Measurements from ENCODE around the gene TMEM190.
A peak's percentile ranks its signal among the peaks of the same experiment; 100 is the strongest.

TMEM190 gene

DNA sequence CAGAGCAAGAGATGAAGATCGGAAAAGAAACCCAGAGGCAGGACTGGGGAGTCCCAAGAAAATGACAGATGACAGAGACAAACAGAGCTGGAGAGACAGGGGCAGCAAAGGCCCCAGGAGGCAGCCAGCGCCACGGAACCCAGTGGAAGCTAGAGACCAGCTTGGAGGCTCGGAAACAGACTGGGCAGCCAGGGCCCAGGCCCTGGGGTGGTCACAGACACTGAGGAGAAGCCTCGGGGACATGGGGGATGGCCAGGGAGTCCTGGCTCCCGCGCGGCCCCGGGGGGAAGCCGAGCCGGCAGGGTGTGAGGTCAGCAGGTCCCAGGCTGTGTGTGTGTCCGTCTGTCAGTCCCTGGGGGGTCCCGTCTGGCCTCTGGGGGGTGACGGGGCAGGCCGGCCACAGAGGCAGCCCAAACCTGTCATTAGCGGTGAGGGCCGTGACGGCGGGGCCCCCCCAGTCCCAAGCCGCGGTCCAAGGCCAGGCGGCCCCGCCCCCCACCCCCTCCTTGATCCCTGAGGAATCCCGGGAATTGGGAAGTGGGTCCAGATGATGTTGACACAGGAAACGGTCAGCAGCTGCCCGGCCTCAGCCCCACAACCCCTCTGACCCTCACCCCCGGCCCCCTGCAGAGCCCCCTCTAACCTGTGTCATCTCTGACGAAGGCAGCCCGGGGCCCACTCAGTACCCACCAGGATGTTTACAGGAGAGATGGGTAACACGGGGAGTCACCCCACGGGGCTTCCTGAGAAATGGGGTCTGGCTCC, 2.5 kb upstream of the TMEM190 start:
- no peak overlapping the region for H3K4me3 ChIP-seq (ENCODE audit: low read length)
- peak; percentile 59 for DNase-seq (ENCODE audit: low read depth)
- TF ChIP-seq, protein P1, sequence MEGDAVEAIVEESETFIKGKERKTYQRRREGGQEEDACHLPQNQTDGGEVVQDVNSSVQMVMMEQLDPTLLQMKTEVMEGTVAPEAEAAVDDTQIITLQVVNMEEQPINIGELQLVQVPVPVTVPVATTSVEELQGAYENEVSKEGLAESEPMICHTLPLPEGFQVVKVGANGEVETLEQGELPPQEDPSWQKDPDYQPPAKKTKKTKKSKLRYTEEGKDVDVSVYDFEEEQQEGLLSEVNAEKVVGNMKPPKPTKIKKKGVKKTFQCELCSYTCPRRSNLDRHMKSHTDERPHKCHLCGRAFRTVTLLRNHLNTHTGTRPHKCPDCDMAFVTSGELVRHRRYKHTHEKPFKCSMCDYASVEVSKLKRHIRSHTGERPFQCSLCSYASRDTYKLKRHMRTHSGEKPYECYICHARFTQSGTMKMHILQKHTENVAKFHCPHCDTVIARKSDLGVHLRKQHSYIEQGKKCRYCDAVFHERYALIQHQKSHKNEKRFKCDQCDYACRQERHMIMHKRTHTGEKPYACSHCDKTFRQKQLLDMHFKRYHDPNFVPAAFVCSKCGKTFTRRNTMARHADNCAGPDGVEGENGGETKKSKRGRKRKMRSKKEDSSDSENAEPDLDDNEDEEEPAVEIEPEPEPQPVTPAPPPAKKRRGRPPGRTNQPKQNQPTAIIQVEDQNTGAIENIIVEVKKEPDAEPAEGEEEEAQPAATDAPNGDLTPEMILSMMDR (conservative IDR thresholded peaks at IDR 0.05; ENCODE audit: low read length) = no peak

DNA sequence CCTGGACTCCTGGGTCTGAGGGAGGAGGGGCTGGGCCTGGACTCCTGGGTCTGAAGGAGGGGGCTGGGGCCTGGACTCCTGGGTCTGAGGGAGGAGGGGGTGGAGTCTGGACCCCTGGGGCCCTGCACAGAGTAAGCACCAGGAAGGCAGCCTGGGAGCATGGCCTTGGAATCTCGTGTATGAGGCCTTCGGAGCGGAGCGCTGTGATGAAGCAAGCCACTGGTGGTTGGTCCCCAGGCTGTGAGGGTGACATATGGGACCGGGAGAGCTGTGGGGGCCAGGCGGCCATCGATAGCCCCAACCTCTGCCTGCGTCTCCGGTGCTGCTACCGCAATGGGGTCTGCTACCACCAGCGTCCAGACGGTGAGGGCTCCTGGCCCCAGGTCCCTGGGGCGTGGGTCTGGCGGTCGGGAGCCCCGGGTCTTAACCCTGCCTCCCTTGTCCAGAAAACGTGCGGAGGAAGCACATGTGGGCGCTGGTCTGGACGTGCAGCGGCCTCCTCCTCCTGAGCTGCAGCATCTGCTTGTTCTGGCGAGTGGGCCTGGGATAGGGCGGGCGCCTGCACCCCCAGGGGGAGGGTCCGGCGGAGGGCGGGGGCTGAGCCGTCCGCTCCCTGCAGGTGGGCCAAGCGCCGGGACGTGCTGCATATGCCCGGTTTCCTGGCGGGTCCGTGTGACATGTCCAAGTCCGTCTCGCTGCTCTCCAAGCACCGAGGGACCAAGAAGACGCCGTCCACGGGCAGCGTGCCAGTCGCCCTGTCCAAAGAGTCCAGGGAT, 918 bp downstream of the TMEM190 start:
- no peak for DNase-seq (ENCODE audit: low read depth)
- no peak overlapping the region for H3K4me3 ChIP-seq (ENCODE audit: low read length)
- TF ChIP-seq, protein P1 (conservative IDR thresholded peaks at IDR 0.05; ENCODE audit: low read length) = no peak

DNA sequence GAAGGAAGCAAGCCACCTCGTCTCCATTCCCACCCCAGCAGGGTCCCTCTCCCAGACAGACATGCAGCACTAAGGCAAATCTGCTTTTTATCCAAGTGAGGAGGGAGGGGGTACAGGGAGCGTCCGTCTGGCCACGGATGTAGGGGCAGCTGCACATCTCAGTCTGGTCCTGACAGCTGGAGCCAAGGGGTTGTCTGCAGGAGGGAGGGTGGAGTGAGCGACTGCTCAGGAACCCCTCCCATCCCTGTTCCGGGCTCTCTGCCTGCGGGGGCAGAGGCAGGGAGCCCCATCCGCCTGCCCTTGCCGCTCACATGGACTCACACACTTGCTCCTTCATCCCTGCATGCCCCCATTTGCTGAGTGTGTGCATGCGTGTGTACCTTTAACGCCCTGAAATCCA, 2.5 kb downstream of the TMEM190 start:
- DNase-seq (ENCODE audit: low read depth) = no peak
- TF ChIP-seq, protein P1 (conservative IDR thresholded peaks at IDR 0.05; ENCODE audit: low read length) = no peak
- H3K4me3 ChIP-seq (ENCODE audit: low read length) = no peak overlapping the region

DNA sequence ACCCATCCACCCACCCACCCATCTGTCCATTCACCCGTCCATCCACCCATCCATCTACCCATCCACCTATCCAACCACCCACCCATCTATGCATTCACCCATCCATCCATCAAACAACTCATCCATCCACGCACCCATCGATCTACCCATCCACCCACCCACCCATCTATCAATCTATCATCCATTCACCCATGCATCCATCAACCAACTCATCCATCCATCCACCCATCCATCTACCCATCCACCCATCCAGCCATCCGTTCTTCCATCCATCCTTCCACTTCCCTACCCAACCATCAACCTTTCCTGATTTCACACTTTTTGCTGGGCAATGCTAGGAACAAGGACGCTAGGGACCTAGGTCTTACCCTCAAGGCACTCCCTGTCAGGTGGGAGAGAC, 5.4 kb downstream of the TMEM190 start:
- TF ChIP-seq, protein P1 (conservative IDR thresholded peaks at IDR 0.05; ENCODE audit: low read length) = no peak

DNA sequence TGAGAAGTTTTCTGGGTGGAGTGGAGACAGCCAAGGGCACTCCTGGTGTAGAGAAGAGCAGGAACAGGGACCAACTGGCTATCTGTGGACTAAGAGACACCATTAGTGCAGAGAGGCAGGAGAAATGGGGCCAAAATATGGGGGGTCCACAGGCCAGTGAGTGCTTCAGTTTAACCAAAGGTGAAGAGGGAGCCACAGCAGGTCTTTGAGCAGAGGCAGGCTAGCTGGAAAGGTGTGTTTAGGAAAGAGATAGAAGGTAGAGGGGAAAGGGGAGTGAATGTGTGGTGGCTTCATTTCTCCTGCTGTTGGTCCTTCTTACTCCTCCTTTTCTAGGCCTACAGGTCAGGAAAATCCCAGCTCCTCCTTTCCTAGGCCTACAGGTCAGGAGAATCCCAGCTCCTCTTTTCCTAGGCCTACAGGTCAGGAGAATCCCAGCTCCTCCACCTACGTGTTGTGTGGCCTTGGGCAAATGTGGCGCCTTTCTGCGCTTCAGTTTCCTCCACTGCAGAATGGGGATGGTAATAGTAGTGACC, 6.0 kb downstream of the TMEM190 start:
- no peak overlapping the region for H3K4me3 ChIP-seq (ENCODE audit: low read length)
- TF ChIP-seq, protein P1 (conservative IDR thresholded peaks at IDR 0.05; ENCODE audit: low read length) = no peak
- no peak for DNase-seq (ENCODE audit: low read depth)

More for the DNA sequence above, 5.4 kb downstream of the TMEM190 start:
- DNase-seq (ENCODE audit: low read depth) = no peak
- no peak overlapping the region for H3K4me3 ChIP-seq (ENCODE audit: low read length)

DNA sequence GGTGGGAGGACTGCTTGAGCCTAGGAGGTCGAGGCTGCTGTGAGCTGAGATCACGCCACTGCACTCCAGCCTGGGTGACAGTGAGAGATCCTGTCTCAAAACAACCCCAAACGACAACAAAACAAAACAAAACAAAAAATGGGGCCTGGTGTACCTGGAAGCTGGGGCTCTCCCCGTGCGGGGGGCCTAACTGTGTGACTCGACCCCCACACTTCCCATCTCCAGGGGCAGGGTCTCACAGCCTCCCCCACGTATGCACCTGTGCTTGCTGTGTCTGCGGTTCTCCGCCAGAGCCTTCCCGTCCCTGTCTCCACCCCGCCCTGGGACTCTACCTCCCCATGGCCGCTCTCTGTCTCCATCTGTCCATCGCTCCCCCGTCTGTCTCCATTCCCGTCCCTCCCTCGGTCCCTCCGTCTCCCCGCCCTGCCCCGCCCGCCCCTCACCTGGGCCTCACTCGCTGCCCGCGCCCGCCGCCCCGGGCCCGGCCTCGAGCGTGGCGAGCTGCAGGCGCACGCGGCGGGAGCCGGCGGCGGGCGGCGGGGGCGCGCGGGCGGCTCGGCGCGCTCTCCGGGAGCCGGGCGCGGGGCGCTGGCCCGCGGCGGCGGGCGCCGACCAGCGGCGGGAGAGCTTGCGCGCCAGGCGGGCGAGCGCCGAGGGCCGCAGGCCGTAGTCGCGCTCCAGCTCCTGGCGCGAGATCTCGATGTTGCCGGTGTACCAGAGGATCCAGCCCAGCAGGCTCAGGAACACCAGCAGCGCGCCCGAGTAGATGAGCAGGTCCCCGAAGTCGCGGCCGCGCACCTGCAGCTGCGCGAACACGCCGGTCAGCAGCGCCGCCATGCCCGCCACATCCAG, 6.9 kb downstream of the TMEM190 start:
- TF ChIP-seq, protein P1 (conservative IDR thresholded peaks at IDR 0.05; ENCODE audit: low read length) = no peak; the same call in 1 of the 2 replicates
- H3K4me3 ChIP-seq (ENCODE audit: low read length) = peak overlapping the region; percentile 55
- DNase-seq (ENCODE audit: low read depth) = peak; percentile 62

Measured in AG10803 (cell line).